ENCODE data around the gene USP47. TPM values are rescaled to one million over a fixed set of nuclear protein-coding genes. Genes with fewer than 3 reads are reported as not detected.

The USP47 gene
- polyA plus RNA-seq, 1 donor = 57.3 TPM

GRCh38 chr11:11966826-11967668, 125.3 kb downstream of the USP47 start:
- no peak for DNase-seq

- no peak for DNase-seq
Measured at GRCh38 chr11:11967669-11968510, 126.1 kb downstream of the USP47 start.

- peak; percentile 80 for DNase-seq
Measured at GRCh38 chr11:11968511-11969280, 126.9 kb downstream of the USP47 start.

GRCh38 chr11:11969380-11970215, 127.8 kb downstream of the USP47 start:
- no peak for DNase-seq

- DNase-seq = no peak
Measured at GRCh38 chr11:11970556-11970955, 128.8 kb downstream of the USP47 start.

- no peak for DNase-seq
Measured at GRCh38 chr11:11971906-11972547, 130.3 kb downstream of the USP47 start.

GRCh38 chr11:11972730-11973341, 131.1 kb downstream of the USP47 start:
- no peak for DNase-seq

- peak; percentile 89 for DNase-seq
Measured at GRCh38 chr11:11973361-11973800, 131.6 kb downstream of the USP47 start.

GRCh38 chr11:11973866-11974265, 132.1 kb downstream of the USP47 start:
- no peak for DNase-seq

- no peak for DNase-seq
Measured at GRCh38 chr11:11975201-11976092, 133.7 kb downstream of the USP47 start.

GRCh38 chr11:11976481-11977127, 134.8 kb downstream of the USP47 start:
- no peak for DNase-seq

- DNase-seq = peak; percentile 74
Measured at GRCh38 chr11:11977206-11977938, 135.6 kb downstream of the USP47 start.

- no peak for DNase-seq
Measured at GRCh38 chr11:11978098-11978637, 136.4 kb downstream of the USP47 start.

- peak; percentile 68 for DNase-seq
Measured at GRCh38 chr11:11978792-11979487, 137.2 kb downstream of the USP47 start.

GRCh38 chr11:11979488-11980117, 137.8 kb downstream of the USP47 start:
- no peak for DNase-seq

- DNase-seq = no peak
Measured at GRCh38 chr11:11980200-11980599, 138.4 kb downstream of the USP47 start.

GRCh38 chr11:11980841-11981308, 139.1 kb downstream of the USP47 start:
- no peak for DNase-seq

Data from hindlimb muscle (tissue), 1 donor.